HEK293T (cell line): ENCODE measurements around the gene ARFIP1.

Experiments
- CTCF ChIA-PET: fragments of 350-600 bp; formaldehyde crosslinking; extraction: SDS; loops from one replicate; lab custom pipeline; 2021; ENCODE audit warnings: antibody characterized with exemption, inconsistent platforms; lab: Yijun Ruan, JAX
- POLR2A ChIA-PET: fragments of 350-600 bp; formaldehyde crosslinking; extraction: SDS; loops from one replicate; lab custom pipeline; 2020; ENCODE audit warnings: antibody characterized with exemption, inconsistent platforms; lab: Yijun Ruan, JAX
- DNase-seq: peaks from one replicate; pipeline ENCODE4 v3.0.0; 2012; ENCODE audit warnings: mixed read lengths; ENCODE audit errors: extremely low spot score
- ARNT ChIP-seq: fragments of 450-650 bp; IDR thresholded peaks from 2 replicates; pipeline ENCODE4 v1.6.1; 2017; ENCODE audit warnings: mild to moderate bottlenecking
- BHLHE40 ChIP-seq: fragments of 450-650 bp; IDR thresholded peaks from 2 replicates; pipeline ENCODE4 v1.6.1; 2016; ENCODE audit warnings: mild to moderate bottlenecking, moderate library complexity, borderline replicate concordance
- CTBP1 ChIP-seq: fragments of 450-650 bp; IDR thresholded peaks from 2 replicates; pipeline ENCODE4 v1.6.1; 2016; ENCODE audit warnings: borderline replicate concordance
- ELF4 ChIP-seq: fragments of 450-650 bp; IDR thresholded peaks from 2 replicates; pipeline ENCODE4 v1.6.1; 2017; ENCODE audit warnings: antibody characterized with exemption
- FOXA1 ChIP-seq: fragments of 450-650 bp; IDR thresholded peaks from 2 replicates; pipeline ENCODE4 v1.6.1; 2016; ENCODE audit warnings: mild to moderate bottlenecking
- FOXK2 ChIP-seq: fragments of 450-650 bp; IDR thresholded peaks from 2 replicates; pipeline ENCODE4 v1.6.1; 2016; ENCODE audit warnings: mild to moderate bottlenecking
- FOXM1 ChIP-seq: fragments of 450-650 bp; IDR thresholded peaks from 2 replicates; pipeline ENCODE4 v1.6.1; 2017; ENCODE audit warnings: mild to moderate bottlenecking, borderline replicate concordance
- HDGF ChIP-seq: fragments of 450-650 bp; IDR thresholded peaks from 2 replicates; pipeline ENCODE4 v1.6.1; 2017; ENCODE audit warnings: antibody characterized with exemption, borderline replicate concordance
- L3MBTL2 ChIP-seq: fragments of 450-650 bp; conservative IDR thresholded peaks from 2 replicates; pipeline ENCODE4 v1.6.1; 2016; ENCODE audit warnings: mild to moderate bottlenecking
- LEF1 ChIP-seq: fragments of 450-650 bp; IDR thresholded peaks from 2 replicates; pipeline ENCODE4 v1.6.1; 2017; ENCODE audit warnings: mild to moderate bottlenecking, borderline replicate concordance
- NFRKB ChIP-seq: fragments of 450-650 bp; IDR thresholded peaks from 2 replicates; pipeline ENCODE4 v1.6.1; 2016; ENCODE audit warnings: mild to moderate bottlenecking, moderate library complexity
- PKNOX1 ChIP-seq: fragments of 450-650 bp; IDR thresholded peaks from 2 replicates; pipeline ENCODE4 v1.6.1; 2016
- SP1 ChIP-seq: fragments of 450-650 bp; IDR thresholded peaks from 2 replicates; pipeline ENCODE4 v1.6.1; 2017
- SUZ12 ChIP-seq: fragments of 450-650 bp; IDR thresholded peaks from 2 replicates; pipeline ENCODE4 v1.6.1; 2016; ENCODE audit warnings: mild to moderate bottlenecking
- TARDBP ChIP-seq: fragments of 450-650 bp; IDR thresholded peaks from 2 replicates; pipeline ENCODE4 v1.6.1; 2016
- ZNF384 ChIP-seq: fragments of 450-650 bp; IDR thresholded peaks from 2 replicates; pipeline ENCODE4 v1.6.1; 2016

The ARFIP1 gene

GRCh38 chr4:152807294-152807829 is 27.6 kb downstream of the ARFIP1 start:
- DNase-seq = no peak
- ChIA-PET POLR2A (no interaction called here), CTCF (no interaction called here)
- TF ChIP-seq TARDBP (no peak), ELF4 (no peak), ZNF384 (no peak)

GRCh38 chr4:152808670-152809069 is 28.9 kb downstream of the ARFIP1 start:
- ChIA-PET POLR2A (no interaction called here), CTCF (interaction anchor here (0.7 kb wide), 1 partner anchor 455 kb away, joined by 4 read pairs; no protein-coding TSS in a partner anchor)
- DNase-seq = no peak
- TF ChIP-seq CTBP1 (no peak), PKNOX1 (no peak), L3MBTL2 (no peak), BHLHE40 (no peak), FOXA1 (no peak), NFRKB (no peak), ARNT (no peak), ELF4 (no peak), SUZ12 (no peak), ZNF384 (no peak), FOXM1 (no peak), FOXK2 (no peak), TARDBP (no peak)

GRCh38 chr4:152810715-152811287 is 31.0 kb downstream of the ARFIP1 start:
- DNase-seq = no peak
- no peak for TF ChIP-seq L3MBTL2
- TF ChIP-seq CTBP1 = no peak
- no peak for TF ChIP-seq ELF4
- no peak for TF ChIP-seq SUZ12
- no peak for TF ChIP-seq ZNF384
- TF ChIP-seq FOXA1 = no peak
- no peak for TF ChIP-seq TARDBP
- TF ChIP-seq SP1 = no peak
- TF ChIP-seq HDGF = no peak
- TF ChIP-seq FOXM1 = no peak
- POLR2A ChIA-PET = interaction anchor here (0.6 kb wide), 1 partner anchor 31 kb away, joined by 3 read pairs; no protein-coding TSS in a partner anchor
- CTCF ChIA-PET = interaction anchor here (0.6 kb wide), 1 partner anchor 43 kb away, joined by 4 read pairs; no protein-coding TSS in a partner anchor

GRCh38 chr4:152815078-152815477 is 35.3 kb downstream of the ARFIP1 start:
- POLR2A ChIA-PET = no interaction called here

GRCh38 chr4:152817331-152817730 is 37.6 kb downstream of the ARFIP1 start:
- ChIA-PET POLR2A (no interaction called here), CTCF (no interaction called here)
- TF ChIP-seq HDGF (no peak), SP1 (no peak), L3MBTL2 (no peak), NFRKB (no peak), LEF1 (no peak)
- DNase-seq = no peak

More at GRCh38 chr4:152815078-152815477, 35.3 kb downstream of the ARFIP1 start:
- no peak for DNase-seq
- CTCF ChIA-PET = no interaction called here
- TF ChIP-seq FOXM1 = no peak
- TF ChIP-seq PKNOX1 = no peak
- TF ChIP-seq ZNF384 = no peak
- no peak for TF ChIP-seq ELF4

GRCh38 chr4:152819026-152819645 is 39.4 kb downstream of the ARFIP1 start:
- DNase-seq = no peak
- POLR2A ChIA-PET = no interaction called here
- CTCF ChIA-PET = interaction anchor here (0.8 kb wide), 1 partner anchor 1296 kb away, joined by 3 read pairs; no protein-coding TSS in a partner anchor
- no peak for TF ChIP-seq PKNOX1

- no peak for DNase-seq
- POLR2A ChIA-PET = no interaction called here
- TF ChIP-seq SUZ12 (no peak), ZNF384 (no peak), L3MBTL2 (no peak), HDGF (no peak), BHLHE40 (no peak), FOXA1 (no peak), TARDBP (no peak), LEF1 (no peak), CTBP1 (no peak), FOXM1 (no peak), SP1 (no peak), ELF4 (no peak), ARNT (no peak), NFRKB (no peak)
- CTCF ChIA-PET = interaction anchor here (0.8 to 1.2 kb wide), 2 partner anchors 41 to 1297 kb away, joined by 3 read pairs; no protein-coding TSS in a partner anchor
Observed at GRCh38 chr4:152820073-152820472, 40.3 kb downstream of the ARFIP1 start.
